ENCODE measurements around the gene C5orf22. TPM values are rescaled to one million over a fixed set of nuclear protein-coding genes. Genes with fewer than 3 reads are reported as not detected.
A peak's percentile ranks its signal among the peaks of the same experiment; 100 is the strongest.

C5orf22 gene
- total and polyA plus RNA-seq, 2 of the 13 experiments (the other 11 are each of a cell fraction or from before 2014, with no cell fraction given) = 14.0 to 21.5 TPM

- TF ChIP-seq CREB3 (CRISPR knock-in tag; IDR thresholded peaks at IDR 0.05) (no peak), ZNF678 (CRISPR knock-in tag; IDR thresholded peaks at IDR 0.05) (peak; percentile 70; the same call in 1 of the 2 replicates), ZUFSP (CRISPR knock-in tag; IDR thresholded peaks at IDR 0.05; ENCODE audit: borderline replicate concordance) (no peak), ZNF10 (CRISPR knock-in tag; IDR thresholded peaks at IDR 0.05; ENCODE audit: borderline replicate concordance, low read depth) (no peak), ZBED4 (CRISPR knock-in tag; IDR thresholded peaks at IDR 0.05; ENCODE audit: borderline replicate concordance) (0 out of 2 replicates have a peak, but pooled peaks have one; percentile 22), MAFF (IDR thresholded peaks at IDR 0.05; ENCODE audit: low read depth, low read length) (no peak), ZNF670 (CRISPR knock-in tag; IDR thresholded peaks at IDR 0.05; ENCODE audit: borderline replicate concordance) (no peak), TEAD3 (CRISPR knock-in tag; optimal IDR thresholded peaks at IDR 0.05; ENCODE audit: borderline replicate concordance) (no peak), PATZ1 (CRISPR knock-in tag; IDR thresholded peaks at IDR 0.05) (no peak; the same call in 1 of the 2 replicates), ZKSCAN5 (CRISPR knock-in tag; IDR thresholded peaks at IDR 0.05) (peak; percentile 77; the same call in 1 of the 2 replicates), ZNF232 (CRISPR knock-in tag; IDR thresholded peaks at IDR 0.05; ENCODE audit: borderline replicate concordance) (no peak), SMARCE1 (IDR thresholded peaks at IDR 0.05; ENCODE audit: borderline replicate concordance) (no peak), SIX4 (CRISPR knock-in tag; IDR thresholded peaks at IDR 0.05) (0 out of 2 replicates have a peak, but pooled peaks have one; percentile 5), ZBTB8A (CRISPR knock-in tag; IDR thresholded peaks at IDR 0.05; ENCODE audit: borderline replicate concordance, low read depth) (no peak; the same call in 1 of the 2 replicates), RFX5 (IDR thresholded peaks at IDR 0.05; ENCODE audit: low read depth, low read length) (peak; percentile 50; the same call in 1 of the 2 replicates), BHLHE40 (IDR thresholded peaks at IDR 0.05; ENCODE audit: low read length) (no peak), ZNF180 (CRISPR knock-in tag; IDR thresholded peaks at IDR 0.05; ENCODE audit: borderline replicate concordance, low read depth) (no peak), SP1 (IDR thresholded peaks at IDR 0.05) (no peak), SP1 (CRISPR knock-in tag; IDR thresholded peaks at IDR 0.05) (no peak), ZSCAN29 (CRISPR knock-in tag; conservative IDR thresholded peaks at IDR 0.05) (peak; percentile 65; the same call in 1 of the 2 replicates)
- TF ChIP-seq, protein P1, sequence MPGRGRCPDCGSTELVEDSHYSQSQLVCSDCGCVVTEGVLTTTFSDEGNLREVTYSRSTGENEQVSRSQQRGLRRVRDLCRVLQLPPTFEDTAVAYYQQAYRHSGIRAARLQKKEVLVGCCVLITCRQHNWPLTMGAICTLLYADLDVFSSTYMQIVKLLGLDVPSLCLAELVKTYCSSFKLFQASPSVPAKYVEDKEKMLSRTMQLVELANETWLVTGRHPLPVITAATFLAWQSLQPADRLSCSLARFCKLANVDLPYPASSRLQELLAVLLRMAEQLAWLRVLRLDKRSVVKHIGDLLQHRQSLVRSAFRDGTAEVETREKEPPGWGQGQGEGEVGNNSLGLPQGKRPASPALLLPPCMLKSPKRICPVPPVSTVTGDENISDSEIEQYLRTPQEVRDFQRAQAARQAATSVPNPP (CRISPR knock-in tag; IDR thresholded peaks at IDR 0.05) = no peak
Measured at GRCh38 chr5:31531888-31532547, at the start of gene C5orf22, which contains the start of gene DROSHA (continued).
